Left colon (tissue), 2 donors: Measurements from ENCODE around the gene GFER. TPM values are rescaled to one million over a fixed set of nuclear protein-coding genes. Genes with fewer than 3 reads are reported as not detected.
"Not testable (repeated sequence)": the region's sequence is repeated elsewhere in the genome, so short reads cannot be mapped to it uniquely, and the experiment has no call there.

Experiments used
- ATAC-seq: fragments of 200-7000 bp; cut with Tn5 transposase; one replicate; pipeline ENCODE4 v1.9.1; 2020; ENCODE audit warnings: mild to moderate bottlenecking, moderate library complexity
- DNase-seq, 2 donors: peaks; one replicate each; pipeline ENCODE4 v3.0.0-alpha.2; 2020
- intact Hi-C, 2 donors: fragments of 100-400 bp; cut with DNase I in 1 of 2; cut with micrococcal nuclease in 1 of 2; formaldehyde crosslinking; loops; one replicate each; pipeline versions ENCODE4 v1.11.2 to v1.14.0; 2022; cut with DNase I, micrococcal nuclease
- total RNA-seq, 2 donors: library from RNA; stranded (reverse); fragmentation: NEBNext Ultra II Directional; extraction: Animal tissue kit (Norgen Biotek cat#: 25700); gene quantifications; one replicate each; pipeline ENCODE4 v1.2.1, GENCODE V29; 2021
- donor health status: DM: no; HTN: no; CAD: no.
- donor health status: DM: yes; HTN: yes; CAD: no.

Gene GFER
- total RNA-seq, 2 donors from 2014 or later: 73.7 to 82.3 TPM

DNA sequence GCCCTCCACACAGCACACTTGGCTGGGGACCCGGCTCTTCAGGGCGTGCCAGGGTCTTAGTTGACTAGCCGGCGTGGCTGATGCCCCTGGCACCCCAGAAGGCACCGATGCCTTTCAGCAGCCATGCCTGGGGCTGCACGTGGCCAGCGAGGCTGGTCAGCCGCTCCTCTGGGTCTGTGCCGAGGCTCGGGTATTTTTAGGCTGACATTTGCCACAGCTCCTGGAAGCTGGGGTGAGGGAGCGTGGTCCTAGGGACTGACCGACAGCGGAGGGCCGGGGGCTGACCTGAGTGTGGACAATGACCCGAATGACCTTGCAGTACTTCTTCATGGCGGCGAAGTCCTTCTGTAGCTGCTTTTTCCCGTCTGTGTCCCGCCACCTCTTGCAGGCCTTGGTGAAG, 33.4 kb upstream of the GFER start:
- DNase-seq (no peak), ATAC-seq (no peak)
- intact Hi-C loops: no loop called here

DNA sequence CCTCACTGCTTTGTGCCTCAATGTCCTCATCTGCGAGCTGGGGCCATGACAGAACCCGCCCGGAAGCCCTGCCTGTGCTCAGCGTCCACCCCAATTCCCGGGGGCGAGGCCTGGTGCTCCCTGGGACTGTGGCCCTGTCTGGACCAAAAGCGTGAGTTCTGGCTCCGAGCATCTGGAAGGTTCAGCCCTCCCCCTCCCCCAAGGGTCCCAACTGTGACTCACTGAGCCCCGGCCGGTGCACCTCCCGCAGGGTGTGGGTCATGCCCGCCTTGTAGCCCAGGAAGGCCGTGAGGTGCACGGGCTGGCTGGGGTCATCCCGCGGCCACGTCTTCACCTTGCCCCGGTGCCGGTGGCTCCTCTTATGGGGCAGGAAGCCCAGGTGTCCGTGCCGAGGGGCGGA, 30.3 kb upstream of the GFER start:
- intact Hi-C loops: no loop called here
- DNase-seq (no peak), ATAC-seq (no peak)

DNA sequence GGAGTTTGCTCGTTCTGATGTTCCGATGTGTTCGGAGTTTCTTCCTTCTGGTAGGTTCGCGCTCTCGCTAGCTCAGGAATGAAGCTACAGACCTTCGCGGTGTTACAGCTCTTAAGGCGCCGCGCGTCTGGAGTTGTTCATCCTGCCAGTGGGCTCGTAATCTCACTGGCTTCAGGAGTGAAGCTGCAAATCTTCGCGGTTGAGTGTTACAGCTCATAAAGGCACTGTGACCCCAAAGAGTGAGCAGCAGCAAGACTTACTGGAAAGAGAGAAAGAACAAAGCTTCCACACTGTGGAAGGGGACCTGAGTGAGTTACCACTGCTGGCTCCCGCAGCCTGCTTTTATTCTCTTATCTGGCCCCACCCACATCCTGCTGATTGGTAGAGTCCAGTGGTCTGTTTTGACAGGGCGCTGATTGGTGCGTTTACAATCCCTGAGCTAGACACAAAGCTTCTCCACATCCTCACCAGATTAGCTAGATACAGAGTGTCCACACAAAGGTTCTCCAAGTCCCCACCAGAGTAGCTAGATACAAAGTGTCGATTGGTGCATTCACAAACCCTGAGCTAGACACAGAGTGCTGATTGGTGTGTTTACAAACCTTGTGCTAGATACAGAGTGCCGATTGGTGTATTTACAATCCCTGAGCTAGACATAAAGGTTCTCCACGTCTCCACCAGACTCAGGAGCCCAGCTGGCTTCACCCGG, 26.4 kb upstream of the GFER start:
- ATAC-seq, intact Hi-C loops, DNase-seq: not testable (repeated sequence)

DNA sequence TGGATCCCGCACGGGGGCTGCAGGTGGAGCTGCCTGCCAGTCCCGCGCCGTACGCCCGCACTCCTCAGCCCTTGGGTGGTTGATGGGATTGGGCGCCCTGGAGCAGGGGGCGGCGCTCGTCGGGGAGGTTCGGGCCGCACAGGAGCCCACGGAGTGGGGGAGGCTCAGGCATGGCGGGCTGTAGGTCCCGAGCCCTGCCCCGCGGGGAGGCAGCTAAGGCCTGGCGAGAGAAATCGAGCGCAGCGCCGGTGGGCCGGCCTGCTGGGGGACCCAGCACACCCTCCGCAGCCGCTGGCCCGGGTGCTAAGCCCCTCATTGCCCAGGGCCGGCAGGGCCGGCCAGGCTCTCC, 25.9 kb upstream of the GFER start:
- DNase-seq, intact Hi-C loops, ATAC-seq: not testable (repeated sequence)

DNA sequence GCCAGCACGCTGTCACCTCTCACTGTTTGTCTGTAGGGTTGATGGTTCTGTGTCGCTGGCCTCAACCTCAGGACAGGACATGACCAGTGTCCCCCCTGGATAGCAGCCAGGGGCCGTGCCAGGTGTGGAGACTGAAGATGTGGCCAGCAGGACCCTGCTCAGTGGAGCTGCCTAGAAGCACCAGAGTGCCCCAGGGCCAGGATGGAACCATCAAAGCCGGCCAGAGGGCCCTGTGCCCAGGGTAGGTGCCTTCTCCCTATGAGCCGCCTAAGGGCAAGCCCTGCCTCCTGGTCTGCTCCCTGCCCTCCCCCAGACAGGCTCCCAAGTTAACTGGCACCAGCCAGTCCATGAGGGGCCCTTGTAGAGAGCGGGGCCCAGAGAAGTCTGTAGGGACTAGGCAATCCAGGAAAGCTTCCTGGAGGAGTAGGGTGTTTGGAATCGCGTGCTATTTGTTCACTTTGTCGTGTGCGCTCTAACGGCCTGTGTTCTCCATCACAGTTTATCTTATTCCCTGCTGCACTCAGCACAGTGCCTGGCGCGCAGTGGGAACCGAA, 25.2 kb upstream of the GFER start:
- intact Hi-C loops: no loop called here
- peak; percentile 2 for ATAC-seq
- peak in 1 of 2 donors; percentile 40 for DNase-seq

DNA sequence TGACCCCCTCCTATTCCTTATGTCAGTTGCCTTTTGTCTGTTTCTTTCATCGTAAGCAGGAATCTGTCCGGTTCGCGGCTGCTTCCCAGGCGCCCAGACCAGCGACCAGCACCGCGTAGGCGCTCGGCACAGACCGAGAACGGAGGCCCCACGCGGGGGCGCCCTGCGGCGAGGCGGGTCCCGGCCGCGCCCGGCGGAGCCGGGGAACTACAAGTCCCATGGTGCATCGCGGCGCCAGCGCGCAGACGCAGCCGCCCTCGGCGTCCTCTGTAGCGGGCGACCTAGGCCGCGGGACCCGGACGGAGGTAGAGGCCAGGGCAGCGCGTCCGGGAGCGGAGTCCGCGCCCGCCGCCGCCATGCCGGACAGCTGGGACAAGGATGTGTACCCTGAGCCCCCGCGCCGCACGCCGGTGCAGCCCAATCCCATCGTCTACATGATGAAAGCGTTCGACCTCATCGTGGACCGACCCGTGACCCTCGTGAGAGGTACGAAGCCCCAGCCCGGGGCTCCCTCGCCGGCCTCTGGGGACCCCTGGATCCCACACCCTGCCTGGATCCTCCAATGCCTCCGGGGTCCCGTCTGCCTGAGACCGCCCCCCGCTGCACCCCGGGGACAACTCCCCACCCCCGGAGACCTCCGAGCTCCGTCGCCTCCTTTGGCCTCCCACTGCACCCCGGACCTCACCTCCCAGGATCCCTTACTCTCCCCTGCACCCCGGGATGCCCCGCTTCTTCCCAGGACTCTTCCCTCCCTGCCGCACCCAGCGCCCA, 24.5 kb upstream of the GFER start, which contains the start of gene NDUFB10:
NDUFB10 (plus strand) TSS at position 270 of the 771 bp plus-strand sequence; CDS start at position 357, 87 bp downstream.
- intact Hi-C loops: no loop called here
- ATAC-seq (peak; percentile 89), DNase-seq (peak; percentile 92 to 96)

DNA sequence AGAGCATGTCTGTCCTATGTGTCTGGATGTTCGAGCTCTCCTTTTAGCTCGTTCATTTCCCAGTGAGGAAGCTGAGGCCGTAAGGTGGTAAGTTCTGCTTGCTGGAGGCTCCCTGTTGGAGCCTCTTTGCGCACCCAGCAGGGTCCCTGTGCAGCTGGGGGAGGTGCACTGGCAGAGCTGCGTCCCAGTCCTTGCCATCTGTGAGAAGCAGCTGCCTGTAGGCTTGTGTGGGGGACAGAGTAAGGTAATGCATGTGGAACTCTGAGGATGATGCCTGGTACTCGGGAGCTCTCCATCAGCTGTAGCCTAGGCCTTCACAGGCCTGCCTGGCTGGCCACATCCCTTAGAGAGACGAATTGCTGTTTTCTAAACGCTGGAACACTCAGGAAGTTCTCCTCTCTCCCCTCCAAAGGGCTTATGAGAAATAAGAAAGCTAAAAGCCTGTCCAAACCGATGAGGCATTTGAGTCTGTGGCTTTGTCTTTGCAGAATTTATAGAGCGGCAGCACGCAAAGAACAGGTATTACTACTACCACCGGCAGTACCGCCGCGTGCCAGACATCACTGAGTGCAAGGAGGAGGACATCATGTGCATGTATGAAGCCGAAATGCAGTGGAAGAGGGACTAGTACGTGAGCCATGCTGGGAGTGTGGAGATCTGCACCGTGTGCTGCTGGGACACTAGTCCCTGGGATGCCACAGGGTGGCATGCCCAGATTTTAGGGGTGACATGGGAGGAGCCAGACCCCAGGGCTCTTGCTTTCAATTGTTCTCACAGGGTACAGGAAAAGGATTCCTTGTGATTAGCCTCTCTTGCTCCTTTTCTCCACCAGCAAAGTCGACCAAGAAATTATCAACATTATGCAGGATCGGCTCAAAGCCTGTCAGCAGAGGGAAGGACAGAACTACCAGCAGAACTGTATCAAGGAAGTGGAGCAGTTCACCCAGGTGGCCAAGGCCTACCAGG, 23.0 kb upstream of the GFER start:
- DNase-seq (peak in 1 of 2 donors; percentile 22), ATAC-seq (no peak)
- intact Hi-C loops: no loop called here

DNA sequence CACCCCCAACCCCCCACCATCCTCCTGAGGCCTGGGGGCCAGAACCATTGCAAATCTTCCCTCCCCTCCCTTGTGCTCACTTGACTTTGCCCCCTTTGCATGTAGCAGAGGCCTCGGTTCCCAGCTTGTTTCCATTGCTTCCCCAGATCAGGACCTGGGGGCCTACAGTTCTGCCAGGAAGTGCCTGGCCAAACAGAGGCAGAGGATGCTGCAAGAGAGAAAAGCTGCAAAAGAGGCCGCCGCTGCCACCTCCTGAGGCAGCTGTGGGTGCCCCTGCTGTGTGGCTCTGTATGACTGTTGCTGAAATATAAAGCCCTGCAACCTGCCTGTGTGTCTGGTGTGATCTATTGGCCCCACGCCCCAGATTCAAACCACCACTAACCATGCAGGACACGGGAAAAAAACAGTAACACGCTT, 22.3 kb upstream of the GFER start:
- peak in 1 of 2 donors; percentile 14 for DNase-seq
- no peak for ATAC-seq
- intact Hi-C loops: no loop called here

DNA sequence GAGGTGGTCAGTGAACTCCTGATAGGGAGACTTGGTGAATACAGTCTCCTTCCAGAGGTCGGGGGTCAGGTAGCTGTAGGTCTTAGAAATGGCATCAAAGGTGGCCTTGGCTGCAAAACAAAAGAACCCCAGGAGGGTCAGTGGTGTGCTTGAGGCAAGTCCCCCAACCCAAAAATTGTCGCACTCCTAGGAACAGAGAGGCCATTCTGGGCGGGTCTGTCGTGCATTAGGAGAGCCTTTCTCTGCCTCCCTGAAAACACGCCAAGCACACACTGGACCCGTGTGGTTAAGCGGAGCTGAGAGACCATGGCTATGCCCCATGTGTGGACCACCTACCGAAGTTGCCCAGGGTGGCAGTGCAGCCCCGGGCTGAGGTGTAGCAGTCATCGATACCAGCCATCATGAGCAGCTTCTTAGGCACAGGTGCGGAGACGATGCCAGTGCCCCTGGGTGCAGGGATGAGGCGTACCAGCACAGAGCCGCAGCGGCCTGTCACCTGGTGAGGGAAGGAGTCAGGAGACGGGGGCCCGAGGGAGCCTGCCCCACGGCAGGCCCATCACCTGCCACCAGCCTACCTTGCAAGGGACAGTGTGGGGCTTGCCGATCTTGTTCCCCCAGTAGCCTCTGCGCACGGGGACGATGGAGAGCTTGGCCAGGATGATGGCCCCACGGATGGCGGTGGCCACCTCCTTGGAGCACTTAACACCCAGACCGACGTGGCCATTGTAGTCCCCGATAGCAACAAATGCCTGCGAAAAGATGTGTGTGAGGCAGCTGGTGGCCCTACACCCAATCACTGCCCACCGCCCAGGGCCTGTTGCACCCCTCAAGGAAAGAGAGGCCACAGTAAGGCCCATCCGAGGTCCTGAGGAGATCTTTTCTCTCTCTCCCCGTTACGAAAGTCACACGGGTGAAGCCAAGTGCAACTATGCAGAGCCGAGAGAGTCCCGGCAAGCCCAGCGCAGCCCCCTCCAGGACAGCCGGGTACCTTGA, 21.5 kb upstream of the GFER start:
- ATAC-seq, intact Hi-C loops: not testable (repeated sequence)
- peak in 1 of 2 donors; percentile 8 for DNase-seq

DNA sequence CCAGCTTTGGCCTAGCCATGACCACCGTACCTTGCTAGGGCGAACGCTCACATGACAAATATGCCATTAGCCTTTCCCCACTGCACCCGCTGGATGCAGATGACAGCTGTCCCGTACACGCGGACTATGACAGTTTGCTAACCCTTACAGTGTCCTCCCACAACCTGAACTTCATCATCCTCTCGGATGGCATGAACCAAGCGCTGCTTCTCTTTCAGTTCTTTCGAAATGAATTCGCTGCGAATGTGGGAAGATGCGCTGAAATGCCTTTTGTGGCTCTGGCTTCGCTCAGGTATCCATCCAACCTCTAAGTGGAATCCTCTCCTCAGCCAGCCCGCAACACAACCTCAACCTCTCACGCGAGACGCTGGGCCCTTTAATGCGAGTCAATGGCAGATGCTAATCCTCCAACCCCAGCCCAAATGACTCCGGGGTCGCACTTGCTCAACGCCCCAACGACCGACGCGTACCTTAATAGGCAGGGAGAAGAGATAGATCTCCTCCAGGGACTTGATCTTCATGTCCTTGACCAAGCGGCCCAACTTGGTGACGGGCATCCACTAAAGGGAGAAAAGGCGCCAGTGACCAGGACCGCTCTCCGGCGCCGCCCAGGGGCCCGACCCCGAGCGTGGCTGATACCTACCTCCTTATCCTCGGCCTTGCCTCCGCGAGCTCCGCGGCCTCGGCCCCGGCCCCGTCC, 20.0 kb upstream of the GFER start:
- peak; percentile 29 for ATAC-seq
- peak in 1 of 2 donors; percentile 67 for DNase-seq

DNA sequence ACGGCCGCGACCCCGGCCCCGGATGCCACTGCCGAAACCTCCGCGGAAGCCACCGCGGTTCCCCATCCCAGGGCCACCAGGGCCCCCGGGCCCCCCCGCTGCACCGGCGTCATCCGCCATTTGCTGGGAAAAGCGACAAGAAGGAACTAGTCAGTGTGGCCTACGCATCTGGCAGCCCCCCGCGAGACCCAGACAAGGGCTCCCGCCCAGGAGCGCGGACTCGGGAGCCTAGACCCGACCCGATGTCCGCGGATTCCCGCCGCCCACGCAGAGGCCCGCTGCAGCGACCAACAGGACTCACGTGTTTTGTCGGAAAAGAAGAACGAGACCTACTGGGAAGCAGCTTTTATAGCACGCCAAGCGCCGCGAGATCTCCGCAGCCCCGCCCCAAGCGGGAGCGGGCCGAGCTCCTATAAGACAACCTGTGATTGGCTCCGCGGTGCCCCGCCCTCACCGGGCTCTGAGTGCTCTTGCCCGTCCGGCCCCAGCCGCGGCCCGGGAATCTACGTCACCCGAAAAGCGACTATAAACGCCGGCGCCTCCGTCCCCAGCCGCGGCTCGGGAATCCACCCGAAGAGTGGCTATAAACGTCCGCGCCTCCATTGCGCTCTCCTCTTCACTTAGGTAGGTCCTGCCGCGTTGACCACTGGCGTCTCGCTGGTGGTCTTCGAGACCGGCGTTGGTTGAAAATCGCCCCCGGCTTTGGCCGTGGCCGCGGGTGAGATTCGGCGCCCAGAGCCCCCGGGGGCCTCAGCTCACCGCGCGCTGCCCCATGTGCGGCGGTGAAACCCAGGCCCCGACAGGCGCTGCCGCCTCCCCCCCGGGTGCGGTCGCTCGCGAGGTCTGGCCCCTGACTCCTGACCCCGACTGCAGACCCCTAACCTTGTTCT, 19.2 kb upstream of the GFER start, which contains the start of gene RPS2:
RPS2 (minus strand) TSS at position 321 of the 890 bp plus-strand sequence; CDS start at position 120, 201 bp downstream.
- DNase-seq (peak; percentile 99), ATAC-seq (peak; percentile 92)
- intact Hi-C loops: no loop called here

More for the DNA sequence above, 20.0 kb upstream of the GFER start:
- intact Hi-C loops: no loop called here

DNA sequence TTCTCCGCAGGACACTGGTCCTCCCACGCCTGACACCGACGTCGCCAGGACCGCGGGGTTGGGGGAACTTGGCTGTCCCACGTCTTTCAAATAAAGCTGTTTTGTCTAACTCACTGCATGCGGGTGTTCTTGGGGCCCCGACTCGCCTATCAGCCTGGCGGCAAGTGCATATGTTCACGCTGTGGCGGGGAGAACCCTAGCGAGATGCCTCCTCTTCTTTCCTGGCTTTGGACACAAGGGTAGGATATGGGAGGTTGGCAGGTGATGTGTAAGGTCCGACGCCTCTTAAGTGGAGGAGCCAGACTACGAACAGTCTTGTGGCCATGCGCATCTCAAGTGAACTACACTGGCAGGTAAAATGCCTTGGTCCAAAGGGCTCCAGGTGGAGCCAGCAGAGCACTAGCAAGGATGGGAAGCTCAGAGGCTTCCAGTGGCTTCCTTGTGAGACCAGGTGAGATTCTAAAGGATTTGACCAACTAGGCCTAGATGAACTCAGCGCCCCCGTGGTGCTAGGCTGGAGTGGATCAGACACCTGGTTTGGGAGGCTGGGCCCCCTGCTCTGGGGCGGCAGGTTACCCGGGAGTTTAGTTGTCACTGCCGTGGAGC, 18.5 kb upstream of the GFER start:
- peak in 1 of 2 donors; percentile 34 for DNase-seq
- peak; percentile 39 for ATAC-seq
- intact Hi-C loops: no loop called here

DNA sequence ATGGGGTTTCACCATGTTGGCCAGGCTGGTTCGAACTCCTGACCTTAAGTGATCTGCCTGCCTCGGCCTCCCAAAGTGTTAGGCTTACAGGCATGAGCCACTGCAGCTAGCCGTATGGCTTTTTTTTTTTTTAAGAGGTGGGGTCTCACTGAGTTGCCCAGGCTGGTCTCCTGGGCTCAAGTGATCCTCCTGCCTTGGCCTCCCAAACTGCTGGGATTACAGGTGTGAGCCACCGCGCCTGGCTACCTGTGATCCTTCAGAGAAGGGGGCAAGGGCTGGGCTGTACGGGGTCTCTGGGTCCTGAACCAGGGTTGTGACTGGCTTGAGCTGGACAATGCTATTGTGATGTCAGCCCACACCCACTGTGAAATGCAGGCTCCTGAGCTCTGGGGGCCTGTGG, 17.5 kb upstream of the GFER start, which contains the start of gene RNF151:
RNF151 (plus strand) TSS at position 397 of the 400 bp plus-strand sequence. CDS start 26 bp downstream, outside the sequence.
- DNase-seq (peak in 1 of 2 donors; percentile 6), ATAC-seq (no peak)
- intact Hi-C loops: no loop called here

DNA sequence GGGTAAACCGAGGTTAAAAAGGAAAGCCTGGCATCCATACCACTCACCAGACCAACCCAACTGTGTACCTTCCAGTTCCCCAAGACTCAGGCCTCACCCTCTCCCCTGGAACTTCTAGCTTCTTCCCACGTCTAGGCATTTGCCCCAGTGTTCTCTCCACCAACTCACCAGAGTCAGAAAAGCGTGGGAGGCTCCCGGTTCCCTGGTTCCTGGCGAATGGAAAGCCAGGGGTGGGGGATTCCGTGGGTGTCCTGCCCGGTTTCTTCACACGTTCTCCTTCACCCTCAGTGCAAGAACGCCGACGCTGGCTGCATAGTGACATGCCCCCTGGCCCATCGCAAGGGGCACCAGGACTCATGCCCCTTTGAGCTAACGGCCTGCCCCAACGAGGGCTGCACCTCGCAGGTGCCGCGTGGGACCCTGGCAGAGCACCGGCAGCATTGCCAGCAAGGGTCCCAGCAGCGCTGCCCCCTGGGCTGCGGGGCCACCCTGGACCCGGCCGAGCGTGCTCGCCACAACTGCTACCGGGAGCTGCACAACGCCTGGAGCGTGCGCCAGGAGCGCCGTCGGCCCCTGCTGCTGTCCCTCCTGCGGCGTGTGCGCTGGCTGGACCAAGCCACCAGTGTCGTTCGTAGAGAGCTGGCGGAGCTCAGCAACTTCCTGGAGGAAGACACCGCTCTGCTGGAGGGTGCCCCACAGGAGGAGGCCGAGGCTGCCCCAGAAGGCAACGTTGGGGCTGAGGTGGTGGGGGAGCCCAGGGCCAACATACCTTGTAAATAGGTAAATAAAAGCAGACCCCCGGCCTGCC, 15.6 kb upstream of the GFER start:
- ATAC-seq: no peak
- peak in 1 of 2 donors; percentile 10 for DNase-seq
- intact Hi-C loops: no loop called here
